ENCODE results near the gene IFNGR1. TPM values are rescaled to one million over a fixed set of nuclear protein-coding genes. Genes with fewer than 3 reads are reported as not detected.
"Not testable (repeated sequence)": the region's sequence is repeated elsewhere in the genome, so short reads cannot be mapped to it uniquely, and the experiment has no call there.

IFNGR1 gene
- total and polyA plus RNA-seq, 5 donors from 2014 or later, result 30.7 to 44.4 (median 37.3) TPM

GRCh38 chr6:137216106-137216505 lies 3.1 kb downstream of the IFNGR1 start:
- H3K9me3 ChIP-seq (ENCODE audit: control insufficient read depth in 2 of 2, low read length in 2 of 2), result no peaks in the 10 kb centered on the region
- H3K4me3 Mint-ChIP-seq, result peak overlapping the region in 3 of 4 donors; percentile 56 to 98 (median 97)
- no peaks in the 10 kb centered on the region for H3K36me3 ChIP-seq (ENCODE audit: control insufficient read depth, insufficient read depth, low read length)
- DNase-seq (no peak), ATAC-seq (ENCODE audit: low read depth in 2 of 2) (no peak)
- peaks cover 28 to 75% (median 56%) of the 10 kb centered on the region in 4 donors for H3K4me1 Mint-ChIP-seq
- H3K27ac ChIP-seq (ENCODE audit: insufficient read depth, low read length, poor library complexity, severe bottlenecking), result no peak overlapping the region
- no peaks in the 10 kb centered on the region for H3K9me3 Mint-ChIP-seq
- H3K4me3 ChIP-seq (ENCODE audit: low read depth, low read length), result no peak overlapping the region
- H3K4me1 ChIP-seq (ENCODE audit: control insufficient read depth, insufficient read depth, low read length, poor library complexity, severe bottlenecking), result peaks cover 36% of the 10 kb centered on the region
- H3K27ac Mint-ChIP-seq, result no peak overlapping the region
- H3K36me3 Mint-ChIP-seq, result peaks cover 9% of the 10 kb centered on the region
- no peaks in the 10 kb centered on the region for H3K27me3 ChIP-seq (ENCODE audit: control insufficient read depth, insufficient read depth, low read length)
- H3K27me3 Mint-ChIP-seq, result peaks cover 12% of the 10 kb centered on the region

- H3K27me3 ChIP-seq (ENCODE audit: control insufficient read depth, insufficient read depth, low read length); H3K27me3 Mint-ChIP-seq; H3K4me3 ChIP-seq (ENCODE audit: low read depth, low read length); DNase-seq; H3K9me3 ChIP-seq (ENCODE audit: control insufficient read depth in 2 of 2, low read length in 2 of 2); H3K27ac ChIP-seq (ENCODE audit: insufficient read depth, low read length, poor library complexity, severe bottlenecking); H3K9me3 Mint-ChIP-seq; H3K36me3 ChIP-seq (ENCODE audit: control insufficient read depth, insufficient read depth, low read length); ATAC-seq (ENCODE audit: low read depth in 2 of 2): not testable (repeated sequence)
- Mint-ChIP-seq H3K36me3 (peaks cover 12% of the 10 kb centered on the region), H3K4me1 (peaks cover 30 to 78% (median 58%) of the 10 kb centered on the region in 4 donors), H3K27ac (peak overlapping the region in 1 of 3 donors; percentile 30), H3K4me3 (peak overlapping the region in 1 of 4 donors; percentile 66)
- H3K4me1 ChIP-seq (ENCODE audit: control insufficient read depth, insufficient read depth, low read length, poor library complexity, severe bottlenecking), result peaks cover 36% of the 10 kb centered on the region
These were observed 3.6 kb downstream of the IFNGR1 start for GRCh38 chr6:137215630-137216029.

- DNase-seq (no peak), ATAC-seq (ENCODE audit: low read depth in 2 of 2) (no peak)
- Histone ChIP-seq H3K36me3 (ENCODE audit: control insufficient read depth, insufficient read depth, low read length) (no peaks in the 10 kb centered on the region), H3K4me1 (ENCODE audit: control insufficient read depth, insufficient read depth, low read length, poor library complexity, severe bottlenecking) (peaks cover 35% of the 10 kb centered on the region), H3K4me3 (ENCODE audit: low read depth, low read length) (no peak overlapping the region), H3K27ac (ENCODE audit: insufficient read depth, low read length, poor library complexity, severe bottlenecking) (no peak overlapping the region), H3K27me3 (ENCODE audit: control insufficient read depth, insufficient read depth, low read length) (no peaks in the 10 kb centered on the region), H3K9me3 (ENCODE audit: control insufficient read depth in 2 of 2, low read length in 2 of 2) (no peaks in the 10 kb centered on the region)
- peaks cover 33 to 75% (median 55%) of the 10 kb centered on the region in 4 donors for H3K4me1 Mint-ChIP-seq
- no peaks in the 10 kb centered on the region for H3K9me3 Mint-ChIP-seq
- H3K27ac Mint-ChIP-seq, result no peak overlapping the region
- peaks cover 18% of the 10 kb centered on the region for H3K36me3 Mint-ChIP-seq
- peaks cover 1% of the 10 kb centered on the region for H3K27me3 Mint-ChIP-seq
- no peak overlapping the region for H3K4me3 Mint-ChIP-seq
These were observed 4.3 kb downstream of the IFNGR1 start for GRCh38 chr6:137214931-137215330.

- peaks cover 28% of the 10 kb centered on the region for H3K36me3 Mint-ChIP-seq
- ATAC-seq (ENCODE audit: low read depth in 2 of 2) (no peak), DNase-seq (no peak)
- H3K4me1 ChIP-seq (ENCODE audit: control insufficient read depth, insufficient read depth, low read length, poor library complexity, severe bottlenecking), result peaks cover 26% of the 10 kb centered on the region
- no peak overlapping the region for H3K4me3 ChIP-seq (ENCODE audit: low read depth, low read length)
- no peaks in the 10 kb centered on the region for H3K36me3 ChIP-seq (ENCODE audit: control insufficient read depth, insufficient read depth, low read length)
- peaks cover 28 to 73% (median 56%) of the 10 kb centered on the region in 4 donors for H3K4me1 Mint-ChIP-seq
- H3K9me3 Mint-ChIP-seq, result peaks cover 0 to 5% (median 0%) of the 10 kb centered on the region in 7 donors
- H3K27ac Mint-ChIP-seq, result no peak overlapping the region
- peak overlapping the region in 1 of 4 donors; percentile 19 for H3K4me3 Mint-ChIP-seq
- H3K9me3 ChIP-seq (ENCODE audit: control insufficient read depth in 2 of 2, low read length in 2 of 2), result no peaks in the 10 kb centered on the region
- no peaks in the 10 kb centered on the region for H3K27me3 ChIP-seq (ENCODE audit: control insufficient read depth, insufficient read depth, low read length)
- no peaks in the 10 kb centered on the region for H3K27me3 Mint-ChIP-seq
- no peak overlapping the region for H3K27ac ChIP-seq (ENCODE audit: insufficient read depth, low read length, poor library complexity, severe bottlenecking)
These were observed 5.4 kb downstream of the IFNGR1 start for GRCh38 chr6:137213813-137214212.

- Histone ChIP-seq H3K27me3 (ENCODE audit: control insufficient read depth, insufficient read depth, low read length) (no peaks in the 10 kb centered on the region), H3K27ac (ENCODE audit: insufficient read depth, low read length, poor library complexity, severe bottlenecking) (no peak overlapping the region), H3K4me1 (ENCODE audit: control insufficient read depth, insufficient read depth, low read length, poor library complexity, severe bottlenecking) (peaks cover 23% of the 10 kb centered on the region), H3K9me3 (ENCODE audit: control insufficient read depth in 2 of 2, low read length in 2 of 2) (no peaks in the 10 kb centered on the region), H3K36me3 (ENCODE audit: control insufficient read depth, insufficient read depth, low read length) (no peaks in the 10 kb centered on the region), H3K4me3 (ENCODE audit: low read depth, low read length) (no peak overlapping the region)
- Mint-ChIP-seq H3K36me3 (peaks cover 28% of the 10 kb centered on the region), H3K27me3 (no peaks in the 10 kb centered on the region), H3K4me1 (peaks cover 24 to 69% (median 54%) of the 10 kb centered on the region in 4 donors), H3K9me3 (peaks cover 0 to 5% (median 0%) of the 10 kb centered on the region in 7 donors), H3K27ac (no peak overlapping the region), H3K4me3 (peak overlapping the region in 2 of 4 donors; percentile 19 to 64)
- DNase-seq, result no peak
- no peak for ATAC-seq (ENCODE audit: low read depth in 2 of 2)
These were observed 5.8 kb downstream of the IFNGR1 start for GRCh38 chr6:137213331-137213740.

- DNase-seq, result no peak
These were observed 7.3 kb downstream of the IFNGR1 start for GRCh38 chr6:137211910-137212309.

GRCh38 chr6:137210903-137211302 lies 8.3 kb downstream of the IFNGR1 start:
- Histone ChIP-seq H3K27me3 (ENCODE audit: control insufficient read depth, insufficient read depth, low read length) (no peaks in the 10 kb centered on the region), H3K27ac (ENCODE audit: insufficient read depth, low read length, poor library complexity, severe bottlenecking) (no peak overlapping the region), H3K4me3 (ENCODE audit: low read depth, low read length) (no peak overlapping the region), H3K4me1 (ENCODE audit: control insufficient read depth, insufficient read depth, low read length, poor library complexity, severe bottlenecking) (peaks cover 3% of the 10 kb centered on the region), H3K9me3 (ENCODE audit: control insufficient read depth in 2 of 2, low read length in 2 of 2) (no peaks in the 10 kb centered on the region), H3K36me3 (ENCODE audit: control insufficient read depth, insufficient read depth, low read length) (peaks cover under 1% of the 10 kb centered on the region)
- peaks cover 21 to 47% (median 43%) of the 10 kb centered on the region in 4 donors for H3K4me1 Mint-ChIP-seq
- ATAC-seq (ENCODE audit: low read depth in 2 of 2) (no peak), DNase-seq (no peak)
- H3K9me3 Mint-ChIP-seq, result peaks cover 0 to 7% (median 0%) of the 10 kb centered on the region in 7 donors
- no peak overlapping the region for H3K27ac Mint-ChIP-seq
- no peaks in the 10 kb centered on the region for H3K27me3 Mint-ChIP-seq
- peaks cover 41% of the 10 kb centered on the region for H3K36me3 Mint-ChIP-seq
- H3K4me3 Mint-ChIP-seq, result no peak overlapping the region

More at GRCh38 chr6:137211910-137212309, 7.3 kb downstream of the IFNGR1 start:
- H3K4me1 Mint-ChIP-seq, result peaks cover 21 to 55% (median 47%) of the 10 kb centered on the region in 4 donors
- no peak overlapping the region for H3K4me3 ChIP-seq (ENCODE audit: low read depth, low read length)
- no peaks in the 10 kb centered on the region for H3K27me3 Mint-ChIP-seq
- H3K36me3 ChIP-seq (ENCODE audit: control insufficient read depth, insufficient read depth, low read length), result no peaks in the 10 kb centered on the region
- H3K27ac Mint-ChIP-seq, result no peak overlapping the region
- H3K27ac ChIP-seq (ENCODE audit: insufficient read depth, low read length, poor library complexity, severe bottlenecking), result no peak overlapping the region
- peaks cover 37% of the 10 kb centered on the region for H3K36me3 Mint-ChIP-seq
- H3K4me1 ChIP-seq (ENCODE audit: control insufficient read depth, insufficient read depth, low read length, poor library complexity, severe bottlenecking), result peaks cover 8% of the 10 kb centered on the region
- no peaks in the 10 kb centered on the region for H3K27me3 ChIP-seq (ENCODE audit: control insufficient read depth, insufficient read depth, low read length)
- H3K9me3 ChIP-seq (ENCODE audit: control insufficient read depth in 2 of 2, low read length in 2 of 2), result no peaks in the 10 kb centered on the region
- no peak for ATAC-seq (ENCODE audit: low read depth in 2 of 2)
- H3K9me3 Mint-ChIP-seq, result peaks cover 0 to 7% (median 0%) of the 10 kb centered on the region in 7 donors
- no peak overlapping the region for H3K4me3 Mint-ChIP-seq

- Histone ChIP-seq H3K9me3 (ENCODE audit: control insufficient read depth in 2 of 2, low read length in 2 of 2) (no peaks in the 10 kb centered on the region), H3K27me3 (ENCODE audit: control insufficient read depth, insufficient read depth, low read length) (no peaks in the 10 kb centered on the region), H3K4me3 (ENCODE audit: low read depth, low read length) (no peak overlapping the region), H3K36me3 (ENCODE audit: control insufficient read depth, insufficient read depth, low read length) (peaks cover 26% of the 10 kb centered on the region), H3K4me1 (ENCODE audit: control insufficient read depth, insufficient read depth, low read length, poor library complexity, severe bottlenecking) (no peaks in the 10 kb centered on the region), H3K27ac (ENCODE audit: insufficient read depth, low read length, poor library complexity, severe bottlenecking) (no peak overlapping the region)
- no peak for DNase-seq
- H3K27ac Mint-ChIP-seq, result no peak overlapping the region
- H3K9me3 Mint-ChIP-seq, result peaks cover 0 to 7% (median 0%) of the 10 kb centered on the region in 7 donors
- ATAC-seq (ENCODE audit: low read depth in 2 of 2), result no peak
- H3K27me3 Mint-ChIP-seq, result no peaks in the 10 kb centered on the region
- H3K4me1 Mint-ChIP-seq, result peaks cover 21 to 30% (median 24%) of the 10 kb centered on the region in 4 donors
- peak overlapping the region in 1 of 4 donors; percentile 60 for H3K4me3 Mint-ChIP-seq
- H3K36me3 Mint-ChIP-seq, result peaks cover 59% of the 10 kb centered on the region
These were observed 10.9 kb downstream of the IFNGR1 start for GRCh38 chr6:137208279-137208678.

Data from CD4-positive, CD25-positive, alpha-beta regulatory T cell (primary cell).